SK-N-SH treated with all-trans-retinoic acid at 6 μM for 48 hours (cell line): ENCODE data around the gene SMIM7.

Source experiments
- GLIS3 ChIP-seq: fragments of 250-450 bp; sonication (Bioruptor Pico); IDR thresholded peaks from 2 replicates; pipeline ENCODE4 v1.5.0; 2020; ENCODE audit warnings: mild to moderate bottlenecking, moderate library complexity
- OSR1 ChIP-seq: fragments of 250-450 bp; sonication (Bioruptor Pico); IDR thresholded peaks from 2 replicates; pipeline ENCODE4 v1.8.0; 2022; ENCODE audit warnings: moderate library complexity, mild to moderate bottlenecking, inconsistent platforms
- RARB ChIP-seq: fragments of 250-450 bp; sonication (Bioruptor Pico); IDR thresholded peaks from 2 replicates; pipeline ENCODE4 v1.8.0; 2021; ENCODE audit warnings: mild to moderate bottlenecking, moderate library complexity
- TCF4 ChIP-seq: fragments of 250-450 bp; sonication (Bioruptor Pico); IDR thresholded peaks from 2 replicates; pipeline ENCODE4 v1.8.0; 2021; ENCODE audit warnings: mild to moderate bottlenecking, moderate library complexity, borderline replicate concordance
- ZC3H10 ChIP-seq: fragments of 250-450 bp; sonication (Bioruptor Pico); IDR thresholded peaks from 2 replicates; pipeline ENCODE4 v1.5.1; 2021; ENCODE audit warnings: mild to moderate bottlenecking, moderate library complexity
- ZFP3 ChIP-seq: fragments of 250-450 bp; sonication (Bioruptor Pico); IDR thresholded peaks from 2 replicates; pipeline ENCODE4 v1.5.0; 2020; ENCODE audit warnings: mild to moderate bottlenecking, moderate library complexity
- ZFP30 ChIP-seq: fragments of 450-650 bp; formaldehyde crosslinking; IDR thresholded peaks from 2 replicates; pipeline ENCODE4 v1.5.0; 2022; ENCODE audit warnings: mild to moderate bottlenecking, moderate library complexity
- ZNF565 ChIP-seq: fragments of 450-650 bp; formaldehyde crosslinking; conservative IDR thresholded peaks from 2 replicates; pipeline ENCODE4 v1.5.0; 2020; ENCODE audit warnings: low read depth, mild to moderate bottlenecking, moderate library complexity
- ZNF70 ChIP-seq: fragments of 450-650 bp; formaldehyde crosslinking; IDR thresholded peaks from 2 replicates; pipeline ENCODE4 v1.5.0; 2020; ENCODE audit warnings: mild to moderate bottlenecking, moderate library complexity
- TF ChIP-seq, protein P1 (sequence below): fragments of 250-450 bp; sonication (Bioruptor Pico); IDR thresholded peaks from 2 replicates; pipeline ENCODE4 v1.8.0; 2020; ENCODE audit warnings: mild to moderate bottlenecking, moderate library complexity, borderline replicate concordance
- TF ChIP-seq, protein P2 (sequence below): fragments of 250-450 bp; sonication (Bioruptor Pico); IDR thresholded peaks from 2 replicates; pipeline ENCODE4 v1.5.0; 2020; ENCODE audit warnings: mild to moderate bottlenecking, moderate library complexity

DNA sequence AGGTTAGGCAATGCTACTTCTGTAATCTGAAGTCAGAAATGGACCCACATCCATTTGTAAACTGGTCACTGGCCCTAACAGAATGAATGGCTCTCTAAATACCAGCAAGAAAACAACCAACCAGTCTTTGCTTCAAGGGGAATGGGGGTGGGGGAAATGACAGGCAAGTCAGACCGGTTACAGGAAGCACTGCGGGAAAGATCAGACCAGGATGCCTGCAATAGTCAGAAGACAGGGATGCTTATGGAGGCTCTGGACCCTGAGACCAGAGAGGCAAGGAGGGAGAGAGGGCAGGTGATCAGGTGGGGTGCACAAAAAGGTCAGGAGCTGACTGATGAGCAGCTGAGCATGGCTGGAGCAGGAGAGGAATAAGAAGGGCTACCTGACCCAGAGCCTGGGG, 45.0 kb downstream of the SMIM7 start:
- no peak for TF ChIP-seq GLIS3
- TF ChIP-seq, protein P1, sequence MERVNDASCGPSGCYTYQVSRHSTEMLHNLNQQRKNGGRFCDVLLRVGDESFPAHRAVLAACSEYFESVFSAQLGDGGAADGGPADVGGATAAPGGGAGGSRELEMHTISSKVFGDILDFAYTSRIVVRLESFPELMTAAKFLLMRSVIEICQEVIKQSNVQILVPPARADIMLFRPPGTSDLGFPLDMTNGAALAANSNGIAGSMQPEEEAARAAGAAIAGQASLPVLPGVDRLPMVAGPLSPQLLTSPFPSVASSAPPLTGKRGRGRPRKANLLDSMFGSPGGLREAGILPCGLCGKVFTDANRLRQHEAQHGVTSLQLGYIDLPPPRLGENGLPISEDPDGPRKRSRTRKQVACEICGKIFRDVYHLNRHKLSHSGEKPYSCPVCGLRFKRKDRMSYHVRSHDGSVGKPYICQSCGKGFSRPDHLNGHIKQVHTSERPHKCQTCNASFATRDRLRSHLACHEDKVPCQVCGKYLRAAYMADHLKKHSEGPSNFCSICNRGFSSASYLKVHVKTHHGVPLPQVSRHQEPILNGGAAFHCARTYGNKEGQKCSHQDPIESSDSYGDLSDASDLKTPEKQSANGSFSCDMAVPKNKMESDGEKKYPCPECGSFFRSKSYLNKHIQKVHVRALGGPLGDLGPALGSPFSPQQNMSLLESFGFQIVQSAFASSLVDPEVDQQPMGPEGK, result no peak
- no peak for TF ChIP-seq ZFP3 (CRISPR knock-in tag)
- no peak for TF ChIP-seq OSR1 (CRISPR knock-in tag)
- TF ChIP-seq RARB (CRISPR knock-in tag), result no peak
- no peak for TF ChIP-seq ZC3H10 (CRISPR knock-in tag)
- no peak for TF ChIP-seq ZNF70
- no peak for TF ChIP-seq ZNF565
- TF ChIP-seq, protein P2, sequence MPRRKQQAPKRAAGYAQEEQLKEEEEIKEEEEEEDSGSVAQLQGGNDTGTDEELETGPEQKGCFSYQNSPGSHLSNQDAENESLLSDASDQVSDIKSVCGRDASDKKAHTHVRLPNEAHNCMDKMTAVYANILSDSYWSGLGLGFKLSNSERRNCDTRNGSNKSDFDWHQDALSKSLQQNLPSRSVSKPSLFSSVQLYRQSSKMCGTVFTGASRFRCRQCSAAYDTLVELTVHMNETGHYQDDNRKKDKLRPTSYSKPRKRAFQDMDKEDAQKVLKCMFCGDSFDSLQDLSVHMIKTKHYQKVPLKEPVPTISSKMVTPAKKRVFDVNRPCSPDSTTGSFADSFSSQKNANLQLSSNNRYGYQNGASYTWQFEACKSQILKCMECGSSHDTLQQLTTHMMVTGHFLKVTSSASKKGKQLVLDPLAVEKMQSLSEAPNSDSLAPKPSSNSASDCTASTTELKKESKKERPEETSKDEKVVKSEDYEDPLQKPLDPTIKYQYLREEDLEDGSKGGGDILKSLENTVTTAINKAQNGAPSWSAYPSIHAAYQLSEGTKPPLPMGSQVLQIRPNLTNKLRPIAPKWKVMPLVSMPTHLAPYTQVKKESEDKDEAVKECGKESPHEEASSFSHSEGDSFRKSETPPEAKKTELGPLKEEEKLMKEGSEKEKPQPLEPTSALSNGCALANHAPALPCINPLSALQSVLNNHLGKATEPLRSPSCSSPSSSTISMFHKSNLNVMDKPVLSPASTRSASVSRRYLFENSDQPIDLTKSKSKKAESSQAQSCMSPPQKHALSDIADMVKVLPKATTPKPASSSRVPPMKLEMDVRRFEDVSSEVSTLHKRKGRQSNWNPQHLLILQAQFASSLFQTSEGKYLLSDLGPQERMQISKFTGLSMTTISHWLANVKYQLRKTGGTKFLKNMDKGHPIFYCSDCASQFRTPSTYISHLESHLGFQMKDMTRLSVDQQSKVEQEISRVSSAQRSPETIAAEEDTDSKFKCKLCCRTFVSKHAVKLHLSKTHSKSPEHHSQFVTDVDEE (CRISPR knock-in tag), result no peak
- no peak for TF ChIP-seq ZFP30
- TF ChIP-seq TCF4 (CRISPR knock-in tag), result no peak
